ENCODE data around the gene CLCA2.

- TF ChIP-seq GATA2 (IDR thresholded peaks at IDR 0.05; ENCODE audit: low read depth, low read length) (no peak), GATA3 (IDR thresholded peaks at IDR 0.05; ENCODE audit: low read depth, low read length) (no peak)
Measured at GRCh38 chr1:86388777-86389176, 35.2 kb upstream of the CLCA2 start.
